Stimulated activated CD8-positive, alpha-beta memory T cell treated with anti-CD3 and anti-CD28 coated beads, Interleukin-12 subunit alpha, Interleukin-12 subunit beta, amount 100 ng/mL, for 1 hour (primary cell): Measurements from ENCODE around the gene PAQR4.

Experiments used
- DNase-seq: peaks from one replicate; pipeline ENCODE4 v3.0.0-alpha.2; 2020; ENCODE audit warnings: low read depth

The PAQR4 gene

DNA sequence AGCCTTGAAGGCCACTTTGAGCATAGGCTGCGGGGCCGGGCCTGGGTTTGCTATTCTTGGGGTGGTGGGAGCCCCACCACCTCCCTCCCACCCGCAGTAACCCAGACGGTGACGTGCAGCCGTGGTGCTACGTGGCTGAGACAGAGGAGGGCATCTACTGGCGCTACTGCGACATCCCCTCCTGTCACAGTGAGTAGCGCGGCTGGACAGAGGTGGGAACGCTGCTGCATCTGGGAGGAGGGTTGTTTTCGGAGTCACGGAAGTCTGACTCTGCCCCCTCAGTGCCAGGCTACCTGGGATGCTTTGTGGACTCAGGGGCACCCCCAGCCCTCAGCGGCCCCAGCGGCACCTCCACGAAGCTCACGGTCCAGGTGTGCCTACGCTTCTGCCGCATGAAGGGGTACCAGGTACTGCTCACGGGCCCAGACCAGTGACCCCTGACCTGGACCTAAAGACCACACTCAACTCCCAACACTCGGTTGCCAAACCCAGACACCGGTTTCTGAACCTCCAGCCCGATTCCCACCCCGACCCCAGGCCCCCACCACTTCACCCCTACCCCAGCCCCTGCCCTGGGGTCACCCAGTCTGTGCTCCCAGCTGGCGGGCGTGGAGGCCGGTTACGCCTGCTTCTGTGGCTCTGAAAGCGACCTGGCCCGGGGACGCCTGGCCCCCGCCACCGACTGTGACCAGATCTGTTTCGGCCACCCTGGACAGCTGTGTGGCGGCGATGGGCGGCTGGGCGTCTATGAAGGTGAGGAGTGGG is 2.9 kb upstream of the PAQR4 start:
- no peak for DNase-seq

- no peak for DNase-seq
Measured at GRCh38 chr16:2966808-2967191, 2.3 kb upstream of the PAQR4 start.

GRCh38 chr16:2967211-2967631 is 1.9 kb upstream of the PAQR4 start:
- no peak for DNase-seq

GRCh38 chr16:2967721-2968161 is 1.4 kb upstream of the PAQR4 start:
- DNase-seq = no peak

DNA sequence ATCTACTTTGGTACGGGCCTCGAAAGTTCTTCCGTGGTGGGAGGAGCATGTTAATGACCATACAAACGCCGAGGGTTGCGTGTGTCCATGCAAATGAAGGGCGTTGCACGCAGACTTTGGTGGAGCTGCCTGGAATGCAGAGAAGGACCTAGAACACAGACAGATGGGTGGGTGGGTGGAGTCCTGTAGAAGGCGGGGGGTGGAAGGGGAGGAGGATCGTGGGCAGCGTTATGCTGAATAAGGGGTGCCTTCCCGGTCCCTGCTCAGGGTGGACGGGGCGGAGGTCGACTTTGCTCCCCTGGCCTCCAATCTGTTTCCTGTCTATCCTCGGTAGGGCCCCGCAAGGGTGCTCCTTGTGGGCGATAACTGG is 795 bp upstream of the PAQR4 start:
- no peak for DNase-seq

DNA sequence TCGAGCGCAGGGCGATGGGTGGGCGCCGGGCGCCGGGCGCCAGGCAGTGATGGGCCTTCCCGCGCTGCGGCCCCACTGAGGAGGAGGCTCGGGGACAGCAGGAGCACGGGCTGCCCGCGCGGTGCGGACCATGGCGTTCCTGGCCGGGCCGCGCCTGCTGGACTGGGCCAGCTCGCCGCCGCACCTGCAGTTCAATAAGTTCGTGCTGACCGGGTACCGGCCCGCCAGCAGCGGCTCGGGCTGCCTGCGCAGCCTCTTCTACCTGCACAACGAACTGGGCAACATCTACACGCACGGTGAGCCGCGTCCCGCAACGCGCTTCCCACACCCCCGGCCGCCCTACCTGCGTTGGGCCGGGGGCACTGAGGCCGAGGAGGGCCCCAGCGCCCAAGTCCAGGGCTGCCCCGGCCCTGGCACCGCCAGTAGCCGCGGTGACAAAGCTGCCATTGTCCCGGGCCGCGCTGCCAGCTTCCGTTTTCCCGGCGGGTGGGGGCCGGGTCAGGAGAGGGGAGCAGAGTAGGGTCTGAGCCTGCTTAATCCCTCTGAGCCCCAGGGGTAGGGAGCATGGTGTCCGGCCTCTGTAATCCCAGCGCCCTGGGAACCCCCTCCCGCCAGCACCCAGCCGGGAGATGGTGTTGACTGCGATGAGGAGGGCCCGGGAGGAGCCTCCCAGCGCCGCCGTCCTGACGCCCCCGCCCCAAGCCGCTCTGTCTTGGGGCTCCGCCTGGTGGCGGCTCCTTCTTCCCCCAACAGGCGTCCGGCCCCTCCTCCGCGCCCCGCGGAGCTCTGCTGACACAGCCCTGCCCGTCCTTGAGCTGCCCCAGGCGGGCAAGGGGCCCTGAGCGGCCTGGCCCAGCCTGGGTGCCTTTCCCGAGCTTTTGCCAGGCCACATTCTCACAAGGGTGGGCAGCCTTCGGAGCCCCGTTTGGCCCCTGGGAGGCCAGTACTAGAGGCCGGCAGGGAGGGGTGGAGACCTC is 685 bp downstream of the PAQR4 start:
- peak; percentile 23 for DNase-seq

DNA sequence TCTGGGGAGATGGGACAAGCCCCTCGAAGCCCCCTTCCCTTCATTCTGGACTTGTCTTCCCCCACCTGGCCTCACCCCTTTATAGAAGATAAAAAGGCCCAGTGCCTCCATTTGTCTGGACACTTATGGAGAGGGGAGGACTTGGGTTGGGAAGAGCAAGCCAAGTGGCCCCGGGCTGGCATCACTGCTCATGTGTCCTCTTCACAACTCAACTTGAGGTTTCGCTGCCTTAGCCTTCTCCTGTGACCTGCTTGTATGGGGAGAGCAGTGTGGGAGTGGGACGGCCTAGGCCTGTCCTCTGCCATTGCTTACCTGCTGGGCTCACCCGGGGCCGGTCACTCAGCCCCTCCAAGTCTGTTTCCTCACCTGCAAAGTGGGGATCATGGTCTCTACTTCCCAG is 1.4 kb downstream of the PAQR4 start:
- no peak for DNase-seq

GRCh38 chr16:2971134-2971984 is 2.2 kb downstream of the PAQR4 start:
- DNase-seq = no peak

GRCh38 chr16:2971985-2972784 is 3.0 kb downstream of the PAQR4 start:
- DNase-seq = no peak

- no peak for DNase-seq
Measured at GRCh38 chr16:2973093-2973492, 3.9 kb downstream of the PAQR4 start.

- no peak for DNase-seq
Measured at GRCh38 chr16:2973605-2974318, 4.6 kb downstream of the PAQR4 start.

GRCh38 chr16:2974319-2975056 is 5.3 kb downstream of the PAQR4 start:
- no peak for DNase-seq

- DNase-seq = no peak
Measured at GRCh38 chr16:2975161-2975795, 6.1 kb downstream of the PAQR4 start.

DNA sequence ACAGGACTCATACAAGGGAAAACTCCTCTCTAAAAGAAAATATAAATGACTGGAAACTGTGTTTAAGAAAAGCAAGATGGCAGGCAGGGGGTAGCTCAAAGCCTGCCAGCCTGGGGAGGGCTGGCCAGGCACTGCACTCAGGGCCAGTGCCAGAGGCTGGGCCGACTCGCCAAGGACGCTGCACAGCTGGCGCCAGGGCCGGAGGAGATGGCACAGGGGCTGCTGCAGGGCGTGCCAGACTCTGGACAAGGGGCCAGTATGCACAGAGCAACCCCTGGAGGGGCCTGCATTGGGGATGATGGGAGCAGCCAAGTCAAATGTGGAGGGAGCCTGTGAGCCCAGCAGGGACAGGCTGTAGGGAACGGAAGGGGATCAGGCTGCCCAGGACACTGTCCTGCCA is 7.1 kb downstream of the PAQR4 start:
- DNase-seq = no peak

DNA sequence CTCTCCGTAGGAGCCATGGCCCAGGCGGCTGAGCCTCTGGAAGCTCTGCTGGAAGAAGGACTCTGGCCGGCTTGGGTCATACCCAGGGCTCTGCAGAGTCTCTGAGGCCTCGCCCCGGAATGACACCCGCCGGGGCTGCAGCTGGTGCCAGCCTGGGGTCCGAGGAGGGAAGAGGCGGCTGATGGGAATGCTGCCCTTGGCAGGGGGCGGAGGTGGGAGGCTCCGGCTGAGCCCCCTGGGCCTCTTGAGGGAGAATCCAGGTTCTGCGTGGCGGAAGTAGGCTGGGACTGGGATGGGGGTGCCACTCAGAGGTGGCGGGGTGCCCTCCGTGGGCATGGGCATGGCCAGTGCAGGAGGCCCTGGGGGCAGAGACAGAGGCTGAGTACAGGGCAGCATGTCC is 7.5 kb downstream of the PAQR4 start:
- no peak for DNase-seq

DNA sequence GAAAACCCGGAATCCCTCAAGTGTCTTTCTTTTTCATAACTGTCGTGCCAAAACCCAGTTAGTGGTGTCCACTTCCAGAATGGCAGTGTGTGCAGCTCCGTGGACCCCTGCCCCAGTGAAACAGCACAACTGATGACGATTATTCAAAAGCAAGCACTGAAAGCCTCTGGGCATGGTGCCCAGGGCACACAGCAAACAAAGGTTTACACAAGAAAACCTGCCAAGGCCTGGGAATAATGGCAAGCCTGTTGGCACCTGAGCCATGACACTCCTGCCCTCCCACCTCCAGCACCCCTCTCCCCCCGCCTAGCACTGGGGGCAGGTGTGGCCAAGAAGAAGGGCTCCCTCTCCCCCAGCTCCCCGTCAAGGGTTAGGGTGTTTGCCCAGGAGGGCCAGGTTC is 8.3 kb downstream of the PAQR4 start:
- DNase-seq = no peak

- no peak for DNase-seq
Measured at GRCh38 chr16:2979669-2980226, 10.6 kb downstream of the PAQR4 start.

- peak; percentile 86 for DNase-seq
Measured at GRCh38 chr16:2980227-2981176, 11.4 kb downstream of the PAQR4 start, which contains the start of gene PKMYT1. PKMYT1 (minus strand) TSS chr16:2980446; CDS start chr16:2979657, 789 bp downstream.
